ENCODE data around the gene FBXL17.

Gene FBXL17

DNA sequence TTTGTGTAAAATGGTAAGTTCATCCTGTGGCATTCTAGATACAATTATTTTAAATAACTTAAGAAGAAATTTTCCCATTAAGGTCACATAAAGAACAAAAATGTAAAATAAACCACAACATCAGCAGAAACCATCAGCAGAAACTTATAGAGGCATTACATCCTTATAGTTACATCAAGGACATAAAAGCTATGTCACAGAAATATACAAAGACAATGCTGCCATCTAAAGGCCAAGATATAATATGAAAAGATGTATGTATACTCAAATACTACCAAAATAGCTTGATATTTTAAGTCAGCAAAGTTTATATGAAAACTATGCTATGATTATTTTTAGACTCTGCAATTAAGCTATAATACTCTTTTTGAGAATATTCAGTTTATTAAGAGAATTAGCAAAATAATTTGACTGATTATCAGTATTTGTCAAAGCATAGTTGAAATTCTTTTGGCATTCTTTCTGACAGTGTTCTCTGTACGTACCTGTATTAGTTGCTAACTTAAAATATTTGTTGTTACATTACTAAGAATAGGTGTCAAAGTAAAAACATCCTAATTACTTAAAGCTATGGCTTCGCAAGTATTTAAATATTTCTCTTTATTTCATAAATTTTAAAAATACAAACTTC, 36.2 kb downstream of the FBXL17 start:
- no peak overlapping the region for H2AK5ac ChIP-seq (ENCODE audit: low read depth, low read length)
- no peak overlapping the region for H3K27ac ChIP-seq (replicated peaks; ENCODE audit: low read length)
- no peak overlapping the region for H2BK120ac ChIP-seq (ENCODE audit: low read depth, low read length)
- no peak overlapping the region for H3K23ac ChIP-seq (ENCODE audit: low read depth, low read length, poor library complexity)
- no peak overlapping the region for H3K18ac ChIP-seq (ENCODE audit: low read length)
- H3K9ac ChIP-seq (ENCODE audit: low read depth, low read length, poor library complexity), result no peak overlapping the region
- WGBS, 2 donors (ENCODE audit: extremely low coverage in 2 of 2, insufficient read length in 2 of 2, insufficient replicate concordance in 1 of 2), result no CpG with 5 or more reads among the region's 2 CpGs
- H3K4ac ChIP-seq (ENCODE audit: low read length), result no peak overlapping the region
- H3K14ac ChIP-seq (ENCODE audit: low read length), result no peak overlapping the region
- H2BK12ac ChIP-seq (ENCODE audit: low read length), result no peak overlapping the region
- no peak overlapping the region for H2AFZ ChIP-seq (ENCODE audit: low read length)
- no peak overlapping the region for H4K8ac ChIP-seq (ENCODE audit: low read depth, low read length)
- peak; percentile 14 for DNase-seq (ENCODE audit: low spot score)
- no peaks in the 10 kb centered on the region for H3K36me3 ChIP-seq (replicated peaks in 1 of 2; ENCODE audit: control insufficient read depth in 2 of 2, insufficient read depth in 2 of 2, low read length in 2 of 2)
- no peaks in the 10 kb centered on the region for H3K79me1 ChIP-seq (ENCODE audit: low read depth, low read length)
- no peaks in the 10 kb centered on the region for H3K9me3 ChIP-seq (replicated peaks in 1 of 2; ENCODE audit: control insufficient read depth in 2 of 2, insufficient read depth in 1 of 2, low read depth in 1 of 2, low read length in 2 of 2)
- no peak overlapping the region for H3K4me3 ChIP-seq (ENCODE audit: low read length in 2 of 2)
- H3K4me2 ChIP-seq (ENCODE audit: insufficient read depth, low read length, poor library complexity, severe bottlenecking), result no peak overlapping the region
- no peak overlapping the region for H2BK5ac ChIP-seq (ENCODE audit: low read length)
- no peak overlapping the region for H4K91ac ChIP-seq (ENCODE audit: low read depth, low read length, poor library complexity)
- H3K27me3 ChIP-seq (ENCODE audit: control insufficient read depth in 3 of 3, insufficient read depth in 3 of 3, low read depth in 1 of 3, low read length in 3 of 3), result no peaks in the 10 kb centered on the region
- H3K4me1 ChIP-seq (ENCODE audit: control insufficient read depth in 2 of 2, insufficient read depth in 1 of 2, low read depth in 1 of 2, low read length in 2 of 2), result no peaks in the 10 kb centered on the region
- no peak overlapping the region for H2BK15ac ChIP-seq (ENCODE audit: low read length)

DNA sequence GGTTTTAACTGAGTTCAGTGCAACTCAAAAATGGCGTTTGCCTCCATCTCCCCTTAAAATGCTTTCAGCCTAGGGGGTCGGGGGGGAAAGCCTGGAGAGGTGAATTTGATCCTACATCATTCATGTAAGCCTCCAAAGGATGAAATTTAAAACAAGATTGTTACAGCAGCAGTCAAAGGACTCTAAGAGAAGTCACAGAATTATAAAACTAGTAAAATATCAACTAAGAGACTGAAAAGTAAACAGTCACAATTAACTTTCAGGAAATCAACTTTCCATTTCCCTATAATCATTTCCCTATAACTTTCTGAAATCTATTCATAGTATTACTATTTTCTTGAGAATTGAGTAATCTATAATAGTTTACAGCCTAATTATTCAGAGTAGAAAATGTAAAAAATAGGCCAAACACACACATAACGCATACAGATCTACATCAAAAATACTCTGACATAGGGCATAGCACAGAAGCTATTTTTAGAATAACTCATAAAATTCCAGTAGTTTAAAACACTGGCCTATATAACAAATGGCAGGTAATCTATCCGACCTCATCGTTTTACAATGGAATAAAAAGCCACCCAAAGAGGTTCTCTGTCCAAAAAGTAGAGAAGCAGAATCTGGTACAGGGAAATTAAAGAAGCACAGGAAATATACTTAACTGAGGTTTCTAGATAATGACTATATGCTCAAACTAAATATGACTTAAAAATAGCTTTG, 37.6 kb downstream of the FBXL17 start:
- Histone ChIP-seq H3K23ac (ENCODE audit: low read depth, low read length, poor library complexity) (no peak overlapping the region), H3K79me1 (ENCODE audit: low read depth, low read length) (no peaks in the 10 kb centered on the region), H3K18ac (ENCODE audit: low read length) (no peak overlapping the region), H4K91ac (ENCODE audit: low read depth, low read length, poor library complexity) (no peak overlapping the region), H3K27me3 (ENCODE audit: control insufficient read depth in 3 of 3, insufficient read depth in 3 of 3, low read depth in 1 of 3, low read length in 3 of 3) (no peaks in the 10 kb centered on the region), H2BK12ac (ENCODE audit: low read length) (no peak overlapping the region), H3K4me1 (ENCODE audit: control insufficient read depth in 2 of 2, insufficient read depth in 1 of 2, low read depth in 1 of 2, low read length in 2 of 2) (no peaks in the 10 kb centered on the region), H3K4ac (ENCODE audit: low read length) (no peak overlapping the region), H3K27ac (replicated peaks; ENCODE audit: low read length) (no peak overlapping the region), H2BK15ac (ENCODE audit: low read length) (no peak overlapping the region), H2BK5ac (ENCODE audit: low read length) (no peak overlapping the region), H3K4me3 (ENCODE audit: low read length in 2 of 2) (no peak overlapping the region), H3K9ac (ENCODE audit: low read depth, low read length, poor library complexity) (no peak overlapping the region), H3K14ac (ENCODE audit: low read length) (no peak overlapping the region), H2AFZ (ENCODE audit: low read length) (no peak overlapping the region), H3K9me3 (replicated peaks in 1 of 2; ENCODE audit: control insufficient read depth in 2 of 2, insufficient read depth in 1 of 2, low read depth in 1 of 2, low read length in 2 of 2) (no peaks in the 10 kb centered on the region), H3K4me2 (ENCODE audit: insufficient read depth, low read length, poor library complexity, severe bottlenecking) (no peak overlapping the region), H2AK5ac (ENCODE audit: low read depth, low read length) (no peak overlapping the region), H4K8ac (ENCODE audit: low read depth, low read length) (no peak overlapping the region), H2BK120ac (ENCODE audit: low read depth, low read length) (no peak overlapping the region), H3K36me3 (replicated peaks in 1 of 2; ENCODE audit: control insufficient read depth in 2 of 2, insufficient read depth in 2 of 2, low read length in 2 of 2) (no peaks in the 10 kb centered on the region)
- DNase-seq (ENCODE audit: low spot score), result no peak
- WGBS, 2 donors (ENCODE audit: extremely low coverage in 2 of 2, insufficient read length in 2 of 2, insufficient replicate concordance in 1 of 2), result no CpG with 5 or more reads among the region's 5 CpGs

DNA sequence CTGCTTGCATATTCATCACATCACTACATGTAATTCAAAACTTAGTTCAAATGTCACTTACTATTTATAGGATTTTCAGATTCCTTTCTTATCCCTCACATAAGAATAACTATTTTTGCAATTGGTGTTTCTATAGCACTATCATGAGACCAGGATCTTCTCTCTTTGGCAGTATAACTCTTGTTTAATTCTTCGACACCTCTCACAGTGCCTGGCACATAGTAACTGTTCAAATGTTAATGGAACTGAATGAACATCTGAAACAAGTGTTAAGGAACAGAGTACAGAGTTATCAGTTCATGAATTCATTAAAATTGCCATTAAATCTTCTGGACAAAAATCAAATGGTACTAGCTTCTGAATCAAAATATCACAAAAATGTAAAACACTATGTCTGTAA, 40.0 kb downstream of the FBXL17 start:
- Histone ChIP-seq H2AK5ac (ENCODE audit: low read depth, low read length) (no peak overlapping the region), H3K4ac (ENCODE audit: low read length) (no peak overlapping the region), H3K4me1 (ENCODE audit: control insufficient read depth in 2 of 2, insufficient read depth in 1 of 2, low read depth in 1 of 2, low read length in 2 of 2) (no peaks in the 10 kb centered on the region), H3K9me3 (replicated peaks in 1 of 2; ENCODE audit: control insufficient read depth in 2 of 2, insufficient read depth in 1 of 2, low read depth in 1 of 2, low read length in 2 of 2) (no peaks in the 10 kb centered on the region), H3K18ac (ENCODE audit: low read length) (no peak overlapping the region), H2BK120ac (ENCODE audit: low read depth, low read length) (no peak overlapping the region), H3K23ac (ENCODE audit: low read depth, low read length, poor library complexity) (no peak overlapping the region), H4K91ac (ENCODE audit: low read depth, low read length, poor library complexity) (no peak overlapping the region), H2BK15ac (ENCODE audit: low read length) (no peak overlapping the region), H4K8ac (ENCODE audit: low read depth, low read length) (no peak overlapping the region), H3K4me2 (ENCODE audit: insufficient read depth, low read length, poor library complexity, severe bottlenecking) (no peak overlapping the region), H2AFZ (ENCODE audit: low read length) (no peak overlapping the region), H3K14ac (ENCODE audit: low read length) (no peak overlapping the region), H3K79me1 (ENCODE audit: low read depth, low read length) (no peaks in the 10 kb centered on the region), H3K4me3 (ENCODE audit: low read length in 2 of 2) (no peak overlapping the region), H3K27me3 (ENCODE audit: control insufficient read depth in 3 of 3, insufficient read depth in 3 of 3, low read depth in 1 of 3, low read length in 3 of 3) (no peaks in the 10 kb centered on the region), H2BK12ac (ENCODE audit: low read length) (no peak overlapping the region), H2BK5ac (ENCODE audit: low read length) (no peak overlapping the region), H3K27ac (replicated peaks; ENCODE audit: low read length) (no peak overlapping the region), H3K9ac (ENCODE audit: low read depth, low read length, poor library complexity) (no peak overlapping the region), H3K36me3 (replicated peaks in 1 of 2; ENCODE audit: control insufficient read depth in 2 of 2, insufficient read depth in 2 of 2, low read length in 2 of 2) (no peaks in the 10 kb centered on the region)
- no peak for DNase-seq (ENCODE audit: low spot score)
- WGBS, 2 donors (ENCODE audit: extremely low coverage in 2 of 2, insufficient read length in 2 of 2, insufficient replicate concordance in 1 of 2), result no CpG with 5 or more reads among the region's 1 CpG

DNA sequence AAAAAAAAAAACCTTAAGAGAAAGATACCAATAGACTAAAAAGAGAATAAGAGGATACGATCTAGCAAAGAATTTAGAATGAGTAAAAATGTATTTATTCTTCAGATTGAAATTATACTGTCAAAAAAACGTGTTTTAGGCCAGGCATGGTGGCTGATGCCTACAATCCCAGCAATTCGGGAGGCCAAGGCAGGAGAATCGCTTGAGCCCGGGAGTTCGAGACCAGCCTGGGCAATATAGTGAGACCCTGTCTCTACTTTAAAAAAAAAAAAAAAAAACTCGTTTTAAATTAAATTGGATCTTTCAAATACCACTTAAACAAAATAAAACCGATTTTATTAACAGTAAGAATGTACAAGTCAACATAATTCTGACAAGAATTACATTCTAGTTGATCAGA, 41.8 kb downstream of the FBXL17 start:
- no peak for DNase-seq (ENCODE audit: low spot score)
- H3K23ac ChIP-seq (ENCODE audit: low read depth, low read length, poor library complexity), result no peak overlapping the region
- WGBS, 2 donors (ENCODE audit: extremely low coverage in 2 of 2, insufficient read length in 2 of 2, insufficient replicate concordance in 1 of 2), result 100% methylated on average over 2 of the region's 8 CpGs; no CpG with 5 or more reads in 1 of the 2 donors

More for the DNA sequence above, 41.8 kb downstream of the FBXL17 start:
- H3K4me1 ChIP-seq (ENCODE audit: control insufficient read depth in 2 of 2, insufficient read depth in 1 of 2, low read depth in 1 of 2, low read length in 2 of 2), result no peaks in the 10 kb centered on the region
- no peak overlapping the region for H3K14ac ChIP-seq (ENCODE audit: low read length)
- no peak overlapping the region for H3K4me3 ChIP-seq (ENCODE audit: low read length in 2 of 2)
- H4K91ac ChIP-seq (ENCODE audit: low read depth, low read length, poor library complexity), result no peak overlapping the region
- no peak overlapping the region for H3K4me2 ChIP-seq (ENCODE audit: insufficient read depth, low read length, poor library complexity, severe bottlenecking)
- H4K8ac ChIP-seq (ENCODE audit: low read depth, low read length), result no peak overlapping the region
- no peaks in the 10 kb centered on the region for H3K9me3 ChIP-seq (replicated peaks in 1 of 2; ENCODE audit: control insufficient read depth in 2 of 2, insufficient read depth in 1 of 2, low read depth in 1 of 2, low read length in 2 of 2)
- H2BK15ac ChIP-seq (ENCODE audit: low read length), result no peak overlapping the region
- no peaks in the 10 kb centered on the region for H3K36me3 ChIP-seq (replicated peaks in 1 of 2; ENCODE audit: control insufficient read depth in 2 of 2, insufficient read depth in 2 of 2, low read length in 2 of 2)
- no peaks in the 10 kb centered on the region for H3K79me1 ChIP-seq (ENCODE audit: low read depth, low read length)
- no peak overlapping the region for H2AK5ac ChIP-seq (ENCODE audit: low read depth, low read length)
- H3K27me3 ChIP-seq (ENCODE audit: control insufficient read depth in 3 of 3, insufficient read depth in 3 of 3, low read depth in 1 of 3, low read length in 3 of 3), result no peaks in the 10 kb centered on the region
- no peak overlapping the region for H3K9ac ChIP-seq (ENCODE audit: low read depth, low read length, poor library complexity)
- no peak overlapping the region for H3K4ac ChIP-seq (ENCODE audit: low read length)
- H2BK12ac ChIP-seq (ENCODE audit: low read length), result no peak overlapping the region
- no peak overlapping the region for H2AFZ ChIP-seq (ENCODE audit: low read length)
- no peak overlapping the region for H3K27ac ChIP-seq (replicated peaks; ENCODE audit: low read length)
- H2BK5ac ChIP-seq (ENCODE audit: low read length), result no peak overlapping the region
- no peak overlapping the region for H2BK120ac ChIP-seq (ENCODE audit: low read depth, low read length)
- no peak overlapping the region for H3K18ac ChIP-seq (ENCODE audit: low read length)
